Measurements from ENCODE around the gene SPATS2.

The SPATS2 gene

DNA sequence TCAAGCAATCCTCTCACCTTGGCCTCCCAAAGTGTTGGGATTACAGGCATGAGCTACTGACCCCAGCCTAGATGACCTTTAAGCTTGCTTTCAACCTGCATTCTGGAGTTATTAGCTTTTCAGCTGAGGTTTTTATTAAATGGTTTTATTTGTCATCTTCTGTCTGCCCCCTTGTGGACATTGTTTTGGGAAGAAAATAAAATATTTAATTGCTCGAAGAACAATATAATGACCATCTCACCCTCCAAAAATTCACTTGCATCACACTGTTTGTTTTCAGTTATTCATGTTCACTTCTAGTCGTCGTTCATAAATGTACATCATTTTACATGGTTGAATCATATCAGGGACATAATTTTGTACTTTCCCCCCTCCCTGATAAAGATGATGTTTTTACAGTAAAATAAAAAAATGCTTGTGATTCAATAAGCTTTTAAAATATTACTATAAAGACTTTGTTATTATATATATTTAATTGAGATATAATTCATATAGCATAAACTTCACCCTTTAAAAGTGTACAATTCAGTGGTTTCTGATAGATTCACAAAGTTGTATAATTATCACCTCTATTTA is 10.1 kb upstream of the SPATS2 start:
- TF ChIP-seq, protein P1, sequence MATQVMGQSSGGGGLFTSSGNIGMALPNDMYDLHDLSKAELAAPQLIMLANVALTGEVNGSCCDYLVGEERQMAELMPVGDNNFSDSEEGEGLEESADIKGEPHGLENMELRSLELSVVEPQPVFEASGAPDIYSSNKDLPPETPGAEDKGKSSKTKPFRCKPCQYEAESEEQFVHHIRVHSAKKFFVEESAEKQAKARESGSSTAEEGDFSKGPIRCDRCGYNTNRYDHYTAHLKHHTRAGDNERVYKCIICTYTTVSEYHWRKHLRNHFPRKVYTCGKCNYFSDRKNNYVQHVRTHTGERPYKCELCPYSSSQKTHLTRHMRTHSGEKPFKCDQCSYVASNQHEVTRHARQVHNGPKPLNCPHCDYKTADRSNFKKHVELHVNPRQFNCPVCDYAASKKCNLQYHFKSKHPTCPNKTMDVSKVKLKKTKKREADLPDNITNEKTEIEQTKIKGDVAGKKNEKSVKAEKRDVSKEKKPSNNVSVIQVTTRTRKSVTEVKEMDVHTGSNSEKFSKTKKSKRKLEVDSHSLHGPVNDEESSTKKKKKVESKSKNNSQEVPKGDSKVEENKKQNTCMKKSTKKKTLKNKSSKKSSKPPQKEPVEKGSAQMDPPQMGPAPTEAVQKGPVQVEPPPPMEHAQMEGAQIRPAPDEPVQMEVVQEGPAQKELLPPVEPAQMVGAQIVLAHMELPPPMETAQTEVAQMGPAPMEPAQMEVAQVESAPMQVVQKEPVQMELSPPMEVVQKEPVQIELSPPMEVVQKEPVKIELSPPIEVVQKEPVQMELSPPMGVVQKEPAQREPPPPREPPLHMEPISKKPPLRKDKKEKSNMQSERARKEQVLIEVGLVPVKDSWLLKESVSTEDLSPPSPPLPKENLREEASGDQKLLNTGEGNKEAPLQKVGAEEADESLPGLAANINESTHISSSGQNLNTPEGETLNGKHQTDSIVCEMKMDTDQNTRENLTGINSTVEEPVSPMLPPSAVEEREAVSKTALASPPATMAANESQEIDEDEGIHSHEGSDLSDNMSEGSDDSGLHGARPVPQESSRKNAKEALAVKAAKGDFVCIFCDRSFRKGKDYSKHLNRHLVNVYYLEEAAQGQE (IDR thresholded peaks at IDR 0.05; ENCODE audit: insufficient read depth in 1 of 2, low read depth in 2 of 2, low read length in 2 of 2), result no peak
- TF ChIP-seq SIN3A (IDR thresholded peaks at IDR 0.05; ENCODE audit: borderline replicate concordance, insufficient read depth, low read length) (no peak), POLR2AphosphoS5 (IDR thresholded peaks at IDR 0.05; ENCODE audit: low read depth, low read length) (no peak), FOXP2 (optimal IDR thresholded peaks at IDR 0.05; ENCODE audit: borderline replicate concordance, extremely low read depth, extremely low read length, insufficient read depth) (no peak), TAF1 (IDR thresholded peaks at IDR 0.05; ENCODE audit: borderline replicate concordance, insufficient read depth, low read length) (no peak)

DNA sequence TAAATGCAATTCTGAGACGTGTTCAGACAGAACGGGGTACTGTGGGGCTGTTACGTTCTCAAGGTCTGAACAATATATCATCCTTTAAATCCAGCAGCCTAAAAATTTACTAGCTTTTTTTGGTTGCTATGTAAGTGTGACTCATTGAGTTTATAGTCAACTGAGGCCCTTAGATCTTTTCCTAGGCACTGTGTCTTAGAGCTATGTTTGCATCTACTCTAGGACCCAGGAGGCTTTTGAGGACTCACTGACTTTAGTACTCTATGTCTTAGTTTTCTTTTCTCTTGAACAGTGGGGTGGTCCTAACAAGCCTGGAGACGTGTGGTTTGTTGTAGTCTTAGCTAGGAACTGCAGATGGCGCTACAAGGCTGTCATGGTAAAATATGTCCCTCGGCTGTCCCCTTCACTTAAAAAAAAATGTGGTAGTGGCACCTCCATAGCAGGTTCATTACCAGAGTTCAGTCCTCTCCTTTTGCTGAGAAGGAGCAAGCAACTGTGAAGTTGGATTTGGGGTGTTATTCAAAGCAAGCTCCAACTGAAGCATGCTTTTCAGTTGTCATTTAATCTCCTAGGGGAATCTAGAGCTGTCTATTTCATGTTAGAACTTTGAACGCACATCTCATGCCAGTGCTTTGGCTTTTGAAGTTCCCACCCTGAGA is 8.7 kb upstream of the SPATS2 start:
- TF ChIP-seq TAF1 (IDR thresholded peaks at IDR 0.05; ENCODE audit: borderline replicate concordance, insufficient read depth, low read length) (no peak), POLR2AphosphoS5 (IDR thresholded peaks at IDR 0.05; ENCODE audit: low read depth, low read length) (no peak), SIN3A (IDR thresholded peaks at IDR 0.05; ENCODE audit: borderline replicate concordance, insufficient read depth, low read length) (no peak), FOXP2 (optimal IDR thresholded peaks at IDR 0.05; ENCODE audit: borderline replicate concordance, extremely low read depth, extremely low read length, insufficient read depth) (no peak)
- TF ChIP-seq, protein P1 (IDR thresholded peaks at IDR 0.05; ENCODE audit: insufficient read depth in 1 of 2, low read depth in 2 of 2, low read length in 2 of 2), result no peak

DNA sequence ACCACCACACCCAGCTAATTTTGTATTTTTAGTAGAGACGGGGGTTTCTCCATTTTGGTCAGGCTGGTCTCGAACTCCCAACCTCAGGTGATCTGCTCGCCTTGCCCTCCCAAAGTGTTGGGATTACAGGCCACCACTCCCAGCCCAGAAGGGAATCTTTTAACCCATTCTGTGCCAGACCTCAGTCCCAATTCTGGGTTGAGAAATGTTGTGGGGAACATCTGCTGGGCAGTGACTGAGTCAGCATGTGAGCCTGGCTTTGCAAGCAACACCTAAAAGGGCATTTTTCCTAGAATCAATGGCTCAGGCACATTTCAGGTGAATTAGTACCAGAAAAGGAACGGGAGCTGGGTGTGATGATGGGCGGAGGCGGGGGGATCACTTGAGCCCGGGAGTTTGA is 7.6 kb upstream of the SPATS2 start:
- TF ChIP-seq TAF1 (IDR thresholded peaks at IDR 0.05; ENCODE audit: borderline replicate concordance, insufficient read depth, low read length) (no peak), SIN3A (IDR thresholded peaks at IDR 0.05; ENCODE audit: borderline replicate concordance, insufficient read depth, low read length) (no peak), FOXP2 (optimal IDR thresholded peaks at IDR 0.05; ENCODE audit: borderline replicate concordance, extremely low read depth, extremely low read length, insufficient read depth) (no peak), POLR2AphosphoS5 (IDR thresholded peaks at IDR 0.05; ENCODE audit: low read depth, low read length) (no peak)
- TF ChIP-seq, protein P1 (IDR thresholded peaks at IDR 0.05; ENCODE audit: insufficient read depth in 1 of 2, low read depth in 2 of 2, low read length in 2 of 2), result no peak

DNA sequence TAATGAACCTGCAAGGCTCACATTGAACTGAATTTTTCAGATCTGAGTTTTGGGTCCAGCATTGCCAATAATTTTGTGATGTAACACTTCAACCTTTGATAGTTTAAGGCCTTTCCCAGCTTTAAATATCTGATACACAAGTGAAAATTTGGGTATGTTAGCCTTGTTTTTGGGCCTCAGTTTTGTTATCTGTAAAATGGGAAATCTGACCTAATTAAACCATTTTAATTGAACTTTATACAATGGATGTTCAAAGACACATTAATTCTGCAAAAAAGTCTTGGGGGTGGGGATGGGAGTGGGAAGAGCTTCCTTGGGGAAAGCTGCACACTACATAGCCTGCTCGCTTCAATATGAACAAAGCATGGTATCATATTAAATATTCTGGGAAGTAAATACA is 5.2 kb upstream of the SPATS2 start:
- TF ChIP-seq, protein P1 (IDR thresholded peaks at IDR 0.05; ENCODE audit: insufficient read depth in 1 of 2, low read depth in 2 of 2, low read length in 2 of 2), result no peak
- TF ChIP-seq SIN3A (IDR thresholded peaks at IDR 0.05; ENCODE audit: borderline replicate concordance, insufficient read depth, low read length), result no peak
- no peak for TF ChIP-seq FOXP2 (optimal IDR thresholded peaks at IDR 0.05; ENCODE audit: borderline replicate concordance, extremely low read depth, extremely low read length, insufficient read depth)
- TF ChIP-seq POLR2AphosphoS5 (IDR thresholded peaks at IDR 0.05; ENCODE audit: low read depth, low read length), result no peak
- TF ChIP-seq TAF1 (IDR thresholded peaks at IDR 0.05; ENCODE audit: borderline replicate concordance, insufficient read depth, low read length), result no peak

Measured in PFSK-1 (cell line).